AG09319 (cell line): ENCODE results near the gene PRMT1.

Source experiments
- DNase-seq: peaks from one replicate; pipeline ENCODE4 v3.0.0-alpha.2; 2010; ENCODE audit warnings: low read depth; ENCODE audit errors: extremely low read depth
- TF ChIP-seq, protein P1 (sequence below): IDR thresholded peaks from 2 replicates; pipeline ENCODE4 v1.5.1; 2011; ENCODE audit warnings: low read depth, mild to moderate bottlenecking, inconsistent platforms, low read length, moderate library complexity

The PRMT1 gene

DNA sequence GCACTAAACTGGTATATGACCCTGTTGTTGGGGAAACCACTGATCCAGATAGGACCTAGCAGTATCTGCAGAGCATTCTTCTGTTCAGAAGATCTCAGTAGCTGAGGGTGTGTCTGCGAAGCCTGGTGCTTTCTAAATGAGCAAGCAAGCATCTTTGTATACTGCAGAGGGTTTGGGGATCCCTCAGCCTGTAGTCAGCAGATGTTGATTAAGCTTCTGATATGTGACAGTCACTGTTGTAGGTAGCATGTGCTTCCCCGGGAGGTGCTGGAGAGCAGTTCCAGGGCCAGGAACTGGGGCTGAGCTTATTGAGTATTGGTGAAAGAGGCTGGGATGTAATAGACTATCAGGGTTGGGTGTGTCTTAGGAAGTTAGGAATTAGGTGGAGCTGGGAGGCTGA, 33.6 kb upstream of the PRMT1 start:
- TF ChIP-seq, protein P1, sequence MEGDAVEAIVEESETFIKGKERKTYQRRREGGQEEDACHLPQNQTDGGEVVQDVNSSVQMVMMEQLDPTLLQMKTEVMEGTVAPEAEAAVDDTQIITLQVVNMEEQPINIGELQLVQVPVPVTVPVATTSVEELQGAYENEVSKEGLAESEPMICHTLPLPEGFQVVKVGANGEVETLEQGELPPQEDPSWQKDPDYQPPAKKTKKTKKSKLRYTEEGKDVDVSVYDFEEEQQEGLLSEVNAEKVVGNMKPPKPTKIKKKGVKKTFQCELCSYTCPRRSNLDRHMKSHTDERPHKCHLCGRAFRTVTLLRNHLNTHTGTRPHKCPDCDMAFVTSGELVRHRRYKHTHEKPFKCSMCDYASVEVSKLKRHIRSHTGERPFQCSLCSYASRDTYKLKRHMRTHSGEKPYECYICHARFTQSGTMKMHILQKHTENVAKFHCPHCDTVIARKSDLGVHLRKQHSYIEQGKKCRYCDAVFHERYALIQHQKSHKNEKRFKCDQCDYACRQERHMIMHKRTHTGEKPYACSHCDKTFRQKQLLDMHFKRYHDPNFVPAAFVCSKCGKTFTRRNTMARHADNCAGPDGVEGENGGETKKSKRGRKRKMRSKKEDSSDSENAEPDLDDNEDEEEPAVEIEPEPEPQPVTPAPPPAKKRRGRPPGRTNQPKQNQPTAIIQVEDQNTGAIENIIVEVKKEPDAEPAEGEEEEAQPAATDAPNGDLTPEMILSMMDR, result no peak
- DNase-seq, result no peak

DNA sequence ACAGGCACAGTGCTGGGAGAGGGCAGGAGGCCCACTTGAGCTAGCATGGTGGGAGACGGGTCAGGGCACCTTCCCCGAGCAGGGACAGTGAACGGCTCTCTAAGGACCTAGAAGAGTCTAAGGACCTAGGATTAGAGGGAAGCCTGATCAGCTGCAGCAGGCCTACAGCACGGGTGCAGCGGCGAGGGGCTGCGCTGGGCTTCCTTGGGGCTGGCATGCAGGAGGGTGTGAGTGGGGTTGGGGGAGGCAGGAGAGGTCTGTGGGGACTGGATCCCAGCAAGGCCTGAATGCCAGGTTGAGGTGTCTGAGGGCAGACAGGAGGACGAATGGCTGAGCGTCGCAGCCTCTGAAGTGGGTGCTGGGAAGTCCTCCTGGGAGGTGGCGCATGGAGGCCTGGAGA, 31.5 kb upstream of the PRMT1 start:
- DNase-seq, result no peak
- TF ChIP-seq, protein P1, result no peak

DNA sequence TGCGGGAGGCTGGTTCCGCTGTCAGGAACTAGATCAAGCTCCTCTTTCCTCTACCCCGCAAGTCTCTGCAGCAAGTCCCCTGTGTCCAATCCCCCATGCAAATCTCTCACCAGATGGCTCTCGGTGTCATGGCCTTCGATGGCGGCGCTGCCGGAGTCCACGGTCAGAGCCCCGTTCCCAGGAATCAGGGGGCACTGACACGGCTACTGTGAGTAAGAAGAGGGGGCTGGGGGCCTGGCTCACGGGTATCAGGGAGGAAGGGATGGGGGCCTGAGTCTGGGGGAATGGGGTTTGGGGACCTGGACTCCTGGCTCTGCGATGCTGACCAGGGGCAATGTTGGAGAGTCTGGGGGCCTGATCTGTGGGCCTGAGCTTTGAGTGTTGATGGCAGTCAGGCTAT, 31.1 kb upstream of the PRMT1 start:
- TF ChIP-seq, protein P1, result no peak
- no peak for DNase-seq

DNA sequence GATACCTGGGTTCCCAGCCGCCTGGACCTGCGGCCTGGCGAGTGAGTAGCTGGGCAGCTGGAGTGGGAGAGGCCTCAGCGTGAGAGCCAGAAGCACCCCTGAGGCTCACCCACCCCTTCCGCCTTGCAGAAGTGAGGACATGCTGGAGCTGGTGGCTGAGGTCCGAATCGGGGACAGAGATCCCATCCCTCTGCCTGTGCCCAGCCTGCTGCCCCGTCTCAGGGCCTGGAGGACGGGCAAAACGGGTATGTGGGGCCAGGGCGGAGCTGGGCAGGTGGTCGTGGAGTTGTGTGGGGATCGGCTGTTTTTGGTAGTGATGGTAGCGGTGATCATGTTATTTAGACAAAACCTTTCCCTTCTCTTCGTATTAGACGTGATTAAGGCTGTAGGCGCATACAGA, 30.5 kb upstream of the PRMT1 start:
- DNase-seq, result no peak
- TF ChIP-seq, protein P1, result no peak

DNA sequence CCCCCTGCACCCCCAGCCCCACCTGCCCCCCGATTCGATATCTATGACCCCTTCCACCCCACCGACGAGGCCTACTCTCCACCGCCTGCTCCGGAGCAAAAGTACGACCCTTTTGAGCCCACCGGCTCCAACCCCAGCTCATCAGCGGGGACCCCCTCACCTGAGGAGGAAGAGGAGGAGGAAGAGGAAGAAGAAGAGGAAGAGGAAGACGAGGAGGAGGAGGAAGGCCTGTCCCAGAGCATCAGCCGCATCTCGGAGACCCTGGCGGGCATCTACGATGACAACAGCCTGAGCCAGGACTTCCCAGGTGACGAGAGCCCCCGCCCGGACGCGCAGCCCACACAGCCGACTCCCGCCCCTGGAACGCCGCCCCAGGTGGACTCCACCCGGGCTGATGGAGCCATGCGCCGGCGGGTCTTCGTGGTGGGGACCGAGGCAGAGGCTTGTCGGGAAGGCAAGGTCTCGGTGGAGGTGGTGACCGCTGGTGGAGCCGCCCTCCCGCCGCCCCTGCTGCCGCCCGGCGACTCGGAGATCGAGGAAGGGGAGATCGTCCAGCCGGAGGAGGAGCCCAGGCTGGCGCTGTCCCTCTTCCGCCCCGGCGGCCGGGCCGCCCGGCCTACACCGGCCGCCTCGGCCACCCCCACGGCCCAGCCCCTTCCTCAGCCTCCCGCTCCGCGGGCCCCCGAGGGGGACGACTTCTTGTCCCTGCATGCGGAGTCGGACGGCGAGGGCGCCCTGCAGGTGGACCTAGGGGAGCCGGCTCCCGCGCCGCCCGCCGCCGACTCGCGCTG, 25.8 kb upstream of the PRMT1 start:
- DNase-seq, result no peak
- TF ChIP-seq, protein P1, result no peak

DNA sequence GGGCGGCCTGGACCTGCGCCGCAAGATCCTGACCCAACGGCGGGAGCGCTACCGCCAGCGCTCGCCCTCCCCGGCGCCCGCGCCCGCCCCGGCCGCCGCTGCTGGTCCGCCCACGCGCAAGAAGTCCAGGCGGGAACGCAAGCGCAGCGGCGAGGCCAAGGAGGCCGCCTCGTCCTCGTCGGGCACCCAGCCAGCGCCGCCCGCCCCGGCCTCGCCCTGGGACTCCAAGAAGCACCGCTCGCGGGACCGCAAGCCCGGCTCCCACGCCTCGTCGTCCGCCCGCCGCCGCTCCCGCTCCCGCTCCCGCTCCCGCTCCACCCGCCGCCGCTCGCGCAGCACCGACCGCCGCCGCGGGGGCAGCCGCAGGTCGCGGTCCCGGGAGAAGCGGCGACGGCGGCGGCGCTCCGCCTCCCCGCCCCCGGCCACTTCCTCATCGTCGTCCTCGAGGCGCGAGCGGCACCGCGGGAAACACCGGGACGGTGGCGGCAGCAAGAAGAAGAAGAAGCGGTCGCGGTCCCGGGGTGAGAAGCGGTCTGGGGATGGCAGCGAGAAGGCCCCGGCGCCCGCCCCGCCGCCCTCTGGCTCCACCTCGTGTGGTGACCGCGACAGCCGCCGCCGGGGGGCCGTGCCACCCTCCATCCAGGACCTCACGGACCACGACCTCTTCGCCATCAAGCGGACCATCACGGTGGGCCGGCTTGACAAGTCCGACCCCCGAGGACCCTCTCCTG, 25.1 kb upstream of the PRMT1 start:
- DNase-seq, result no peak
- TF ChIP-seq, protein P1, result no peak

DNA sequence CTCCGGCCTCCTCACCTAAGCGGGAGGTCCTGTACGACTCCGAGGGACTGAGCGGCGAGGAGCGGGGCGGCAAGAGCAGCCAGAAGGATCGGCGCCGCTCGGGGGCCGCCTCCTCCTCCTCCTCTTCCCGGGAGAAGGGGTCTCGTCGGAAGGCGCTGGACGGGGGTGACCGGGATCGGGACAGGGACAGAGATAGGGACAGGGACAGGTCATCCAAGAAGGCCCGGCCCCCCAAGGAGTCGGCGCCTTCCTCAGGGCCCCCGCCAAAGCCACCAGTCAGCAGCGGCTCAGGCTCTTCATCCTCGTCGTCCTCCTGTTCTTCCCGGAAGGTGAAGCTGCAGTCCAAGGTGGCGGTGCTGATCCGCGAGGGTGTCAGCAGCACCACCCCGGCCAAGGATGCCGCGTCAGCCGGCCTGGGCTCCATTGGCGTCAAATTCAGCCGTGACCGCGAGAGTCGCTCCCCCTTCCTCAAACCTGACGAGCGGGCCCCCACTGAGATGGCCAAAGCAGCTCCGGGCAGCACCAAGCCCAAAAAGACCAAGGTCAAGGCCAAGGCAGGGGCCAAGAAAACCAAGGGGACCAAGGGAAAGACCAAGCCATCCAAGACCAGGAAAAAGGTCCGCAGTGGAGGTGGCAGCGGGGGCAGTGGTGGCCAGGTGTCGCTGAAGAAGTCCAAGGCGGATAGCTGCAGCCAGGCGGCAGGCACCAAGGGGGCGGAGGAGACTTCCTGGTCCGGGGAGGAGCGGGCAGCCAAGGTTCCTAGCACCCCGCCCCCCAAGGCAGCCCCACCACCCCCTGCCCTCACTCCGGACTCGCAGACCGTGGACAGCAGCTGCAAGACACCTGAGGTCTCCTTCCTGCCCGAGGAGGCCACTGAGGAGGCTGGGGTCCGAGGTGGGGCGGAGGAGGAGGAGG, 24.3 kb upstream of the PRMT1 start:
- DNase-seq, result no peak
- TF ChIP-seq, protein P1, result no peak
